ENCODE results near the gene KLRD1.
"Not testable (repeated sequence)": the region's sequence is repeated elsewhere in the genome, so short reads cannot be mapped to it uniquely, and the experiment has no call there.

Gene KLRD1

DNA sequence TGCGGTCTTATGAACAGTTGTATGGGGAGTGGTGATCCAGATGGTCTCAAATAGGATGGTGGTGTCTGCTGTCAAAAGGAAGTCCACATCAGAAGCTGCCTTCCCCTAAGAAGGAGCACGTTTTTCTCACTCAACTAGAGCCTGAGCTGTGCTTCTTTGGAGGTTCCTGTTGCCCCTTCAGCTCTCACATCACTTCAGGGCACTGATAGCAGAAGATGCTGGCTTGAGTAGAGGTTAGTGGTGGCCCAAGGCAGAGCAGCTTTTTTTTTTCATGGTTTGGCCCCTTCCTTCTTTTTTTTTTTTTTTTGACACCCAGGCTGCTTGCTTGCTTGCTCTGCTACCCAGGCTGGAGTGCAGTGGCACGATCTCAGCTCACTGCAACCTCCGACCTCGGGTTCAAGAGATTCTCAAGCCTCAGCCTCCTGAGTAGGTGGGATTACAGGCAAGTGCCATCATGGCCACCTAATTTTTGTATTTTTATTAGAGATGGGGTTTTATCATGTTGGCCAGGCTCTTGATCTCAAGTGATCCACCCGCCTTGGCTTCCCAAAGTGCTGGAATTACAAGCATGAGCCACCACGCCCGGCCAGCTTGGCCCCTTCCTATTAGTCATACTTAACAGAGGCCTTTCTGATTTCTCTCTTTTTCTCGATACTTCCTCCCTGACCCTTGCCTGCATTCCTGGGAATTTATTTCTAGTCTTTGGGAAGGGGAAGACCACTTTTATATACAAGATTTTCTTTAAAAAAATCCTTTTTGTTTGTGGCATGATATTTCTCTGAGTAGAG is 31.6 kb downstream of the KLRD1 start:
- no peak for TF ChIP-seq CTCF (conservative IDR thresholded peaks at IDR 0.05; ENCODE audit: low read depth, low read length)
- H3K4me3 ChIP-seq (ENCODE audit: low read length) = no peak overlapping the region
- DNase-seq (ENCODE audit: low read depth) = no peak

DNA sequence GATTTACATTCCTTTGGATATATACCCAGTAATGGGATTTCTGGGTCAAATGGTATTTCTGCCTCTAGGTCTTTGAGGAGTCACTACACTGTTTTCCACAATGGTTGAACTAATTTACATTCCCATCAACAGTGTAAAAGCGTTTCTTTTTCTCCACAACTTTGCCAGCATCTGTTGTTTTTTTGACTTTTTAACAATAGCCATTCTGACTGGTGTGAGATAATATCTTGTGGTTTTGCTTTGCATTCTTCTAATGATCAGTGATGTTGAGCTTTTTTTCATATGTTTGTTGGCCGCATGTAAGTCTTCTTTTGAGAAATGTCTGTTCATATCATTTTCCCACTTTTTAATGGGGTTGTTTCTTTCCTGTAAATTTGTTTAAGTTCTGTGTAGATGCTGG is 33.3 kb downstream of the KLRD1 start:
- H3K4me3 ChIP-seq (ENCODE audit: low read length); DNase-seq (ENCODE audit: low read depth): not testable (repeated sequence)

GRCh38 chr12:10341892-10342509 is 34.3 kb downstream of the KLRD1 start:
- DNase-seq (ENCODE audit: low read depth) = no peak

DNA sequence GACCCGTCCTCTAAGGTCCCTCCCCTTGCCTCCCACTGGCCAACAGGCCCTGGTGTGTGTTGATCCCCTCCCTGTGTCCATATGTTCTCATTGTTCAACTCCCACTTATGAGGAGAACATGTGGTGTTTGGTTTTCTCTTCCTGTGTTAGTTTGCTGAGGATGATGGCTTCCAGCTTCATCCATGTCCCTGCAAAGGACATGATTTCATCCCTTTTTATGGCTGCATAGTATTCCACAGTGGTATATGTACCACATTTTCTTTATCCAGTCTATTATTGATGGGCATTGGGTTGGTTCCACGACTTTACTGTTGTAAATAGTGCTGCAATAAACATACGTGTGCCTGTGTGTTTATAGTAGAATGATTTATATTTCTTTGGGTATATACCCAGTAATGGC is 43.8 kb downstream of the KLRD1 start:
- DNase-seq (ENCODE audit: low read depth); H3K4me3 ChIP-seq (ENCODE audit: low read length): not testable (repeated sequence)

More at GRCh38 chr12:10341892-10342509, 34.3 kb downstream of the KLRD1 start:
- no peak overlapping the region for H3K4me3 ChIP-seq (ENCODE audit: low read length)
- TF ChIP-seq CTCF (conservative IDR thresholded peaks at IDR 0.05; ENCODE audit: low read depth, low read length) = no peak

- TF ChIP-seq CTCF (conservative IDR thresholded peaks at IDR 0.05; ENCODE audit: low read depth, low read length) = no peak
- H3K4me3 ChIP-seq (ENCODE audit: low read length) = no peak overlapping the region
- no peak for DNase-seq (ENCODE audit: low read depth)
Measured at GRCh38 chr12:10354071-10354470, 46.4 kb downstream of the KLRD1 start.

DNA sequence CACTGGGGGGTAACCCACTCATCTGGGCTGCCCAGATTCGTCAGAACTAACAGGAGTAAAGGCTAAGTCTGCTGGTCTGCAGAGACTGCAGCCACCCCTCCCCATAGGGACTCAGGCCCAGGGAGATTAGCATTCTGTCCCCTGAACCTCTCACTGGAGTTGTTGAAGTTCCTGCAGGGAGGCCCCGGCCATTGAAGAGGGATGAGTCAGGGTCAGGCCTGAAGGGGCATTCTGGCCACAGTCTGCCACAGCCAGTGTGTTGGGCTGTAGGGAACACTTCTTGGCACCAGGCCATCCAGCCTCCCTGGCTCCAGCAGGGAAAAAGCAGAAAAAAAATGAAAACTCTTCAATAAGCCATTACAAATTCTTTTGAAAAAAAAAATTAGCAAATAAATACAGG is 46.8 kb downstream of the KLRD1 start:
- no peak for TF ChIP-seq CTCF (conservative IDR thresholded peaks at IDR 0.05; ENCODE audit: low read depth, low read length)
- no peak for DNase-seq (ENCODE audit: low read depth)
- no peak overlapping the region for H3K4me3 ChIP-seq (ENCODE audit: low read length)

GRCh38 chr12:10358131-10358530 is 50.5 kb downstream of the KLRD1 start:
- TF ChIP-seq CTCF (conservative IDR thresholded peaks at IDR 0.05; ENCODE audit: low read depth, low read length) = no peak
- no peak for DNase-seq (ENCODE audit: low read depth)
- no peak overlapping the region for H3K4me3 ChIP-seq (ENCODE audit: low read length)

DNA sequence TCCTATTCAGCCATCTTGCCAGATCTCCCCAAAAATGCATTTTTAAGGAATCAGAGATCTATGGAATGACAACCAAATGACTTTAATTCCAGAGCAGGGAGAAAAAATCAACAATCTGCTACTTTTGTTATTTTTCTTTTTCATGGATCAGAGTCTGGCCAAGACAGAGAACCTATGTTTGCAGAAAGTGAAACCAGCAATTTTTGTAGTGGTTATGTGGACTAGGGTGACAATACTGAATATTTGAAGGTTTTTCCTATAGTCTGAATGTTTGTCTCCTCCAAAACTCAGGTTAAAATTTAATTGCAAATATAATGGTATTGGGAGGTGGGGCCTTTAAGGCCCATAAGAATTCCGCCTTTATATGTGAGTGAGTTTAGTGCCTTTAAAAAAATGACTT is 51.3 kb downstream of the KLRD1 start:
- TF ChIP-seq CTCF (conservative IDR thresholded peaks at IDR 0.05; ENCODE audit: low read depth, low read length) = no peak
- no peak for DNase-seq (ENCODE audit: low read depth)

More for the DNA sequence above, 51.3 kb downstream of the KLRD1 start:
- no peak overlapping the region for H3K4me3 ChIP-seq (ENCODE audit: low read length)
